T1000 (cell line): Measurements from ENCODE around the gene GNG13.
A peak's percentile ranks its signal among the peaks of the same experiment; 100 is the strongest.
"Not testable (repeated sequence)": the region's sequence is repeated elsewhere in the genome, so short reads cannot be mapped to it uniquely, and the experiment has no call there.

ENCODE experiments used
- DNase-seq: peaks from one replicate; lab custom pipeline; 2025; ENCODE audit warnings: mixed read lengths; lab: John Stamatoyannopoulos, UW

Gene GNG13

GRCh38 chr16:760545-761343 lies 39.8 kb downstream of the GNG13 start, which contains the start of gene MSLN:
MSLN (plus strand) TSS chr16:760734; CDS start chr16:762681, 1,947 bp downstream.
- peak; percentile 51 for DNase-seq

DNA sequence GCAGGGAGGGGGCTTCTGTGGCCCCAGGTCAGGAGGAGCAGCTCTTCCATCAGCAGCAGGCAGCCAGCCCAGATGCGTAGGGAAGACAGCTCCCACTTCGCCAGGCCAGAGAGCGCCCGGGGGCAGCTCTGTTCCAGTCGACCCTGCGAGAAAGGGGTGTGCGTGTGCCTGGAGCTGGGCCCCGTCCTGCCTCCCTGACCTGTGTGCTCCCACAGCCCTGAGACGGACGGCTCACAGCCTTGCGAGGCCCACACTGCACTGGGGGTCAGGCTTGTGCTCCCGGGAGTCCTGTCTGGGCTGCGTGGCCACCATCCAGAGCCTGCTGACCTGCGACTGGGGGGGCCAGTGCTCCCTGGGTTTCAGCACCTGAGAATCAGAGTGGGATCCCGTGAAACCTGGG lies 40.5 kb downstream of the GNG13 start:
- no peak for DNase-seq

GRCh38 chr16:759110-759910 lies 41.2 kb downstream of the GNG13 start:
- DNase-seq = no peak

DNA sequence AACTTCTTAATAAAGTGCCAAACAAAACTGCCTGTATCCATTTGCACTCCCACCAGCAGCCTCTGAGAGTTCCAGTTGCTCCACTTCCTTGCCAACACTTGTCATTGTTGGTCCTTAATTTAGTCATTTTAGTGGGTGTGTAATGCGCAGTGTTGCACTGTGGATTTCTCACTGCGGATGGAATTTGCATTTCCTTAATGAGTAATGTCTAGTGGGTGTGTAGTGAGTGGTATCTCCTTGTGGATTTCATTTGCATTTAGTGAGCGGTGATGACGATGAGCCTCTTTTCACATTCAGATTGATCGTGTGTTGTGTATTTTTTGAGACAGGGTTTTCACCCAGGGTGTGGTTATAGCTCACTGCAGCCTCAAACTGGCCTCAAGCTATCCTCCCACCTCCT lies 44.1 kb downstream of the GNG13 start:
- no peak for DNase-seq

GRCh38 chr16:754656-755055 lies 45.9 kb downstream of the GNG13 start:
- no peak for DNase-seq

DNA sequence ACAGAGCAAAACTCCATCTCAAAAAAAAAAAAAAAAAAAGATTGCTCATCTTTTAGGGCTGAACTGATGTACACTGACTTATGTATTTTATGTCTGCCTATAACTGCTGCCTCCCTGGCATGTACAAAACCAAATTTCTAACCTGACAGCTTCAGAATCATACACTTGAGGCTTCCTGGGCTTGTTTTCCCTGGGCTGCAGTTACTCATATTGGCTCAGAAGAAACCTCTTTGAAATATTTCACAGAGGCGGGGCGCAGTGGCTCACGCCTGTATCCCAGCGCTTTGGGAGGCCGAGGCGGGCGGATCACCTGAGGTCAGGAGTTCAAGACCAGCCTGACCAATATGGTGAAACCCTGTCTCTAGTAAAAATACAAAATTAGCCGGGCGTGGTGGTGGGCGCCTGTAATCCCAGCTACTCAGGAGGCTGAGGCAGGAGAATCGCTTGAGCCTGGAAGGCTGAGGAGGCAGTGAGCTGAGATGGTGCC lies 46.4 kb downstream of the GNG13 start:
- not testable (repeated sequence) for DNase-seq

DNA sequence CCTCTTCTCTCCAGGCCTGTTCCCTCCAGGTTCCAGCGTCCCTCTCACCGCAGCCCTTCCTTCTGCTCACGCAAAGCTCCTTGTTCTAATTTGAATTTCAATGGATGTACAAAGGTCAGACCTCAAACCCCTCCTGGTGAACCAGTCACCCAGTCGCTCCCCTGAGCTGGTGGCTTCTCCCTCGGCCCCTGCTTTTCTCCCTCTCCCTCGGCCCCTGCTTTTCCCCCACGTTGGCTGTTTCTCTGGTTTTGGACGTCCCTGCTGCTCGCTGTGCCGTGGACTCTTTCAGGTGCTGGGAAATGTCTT lies 48.6 kb downstream of the GNG13 start:
- no peak for DNase-seq

DNA sequence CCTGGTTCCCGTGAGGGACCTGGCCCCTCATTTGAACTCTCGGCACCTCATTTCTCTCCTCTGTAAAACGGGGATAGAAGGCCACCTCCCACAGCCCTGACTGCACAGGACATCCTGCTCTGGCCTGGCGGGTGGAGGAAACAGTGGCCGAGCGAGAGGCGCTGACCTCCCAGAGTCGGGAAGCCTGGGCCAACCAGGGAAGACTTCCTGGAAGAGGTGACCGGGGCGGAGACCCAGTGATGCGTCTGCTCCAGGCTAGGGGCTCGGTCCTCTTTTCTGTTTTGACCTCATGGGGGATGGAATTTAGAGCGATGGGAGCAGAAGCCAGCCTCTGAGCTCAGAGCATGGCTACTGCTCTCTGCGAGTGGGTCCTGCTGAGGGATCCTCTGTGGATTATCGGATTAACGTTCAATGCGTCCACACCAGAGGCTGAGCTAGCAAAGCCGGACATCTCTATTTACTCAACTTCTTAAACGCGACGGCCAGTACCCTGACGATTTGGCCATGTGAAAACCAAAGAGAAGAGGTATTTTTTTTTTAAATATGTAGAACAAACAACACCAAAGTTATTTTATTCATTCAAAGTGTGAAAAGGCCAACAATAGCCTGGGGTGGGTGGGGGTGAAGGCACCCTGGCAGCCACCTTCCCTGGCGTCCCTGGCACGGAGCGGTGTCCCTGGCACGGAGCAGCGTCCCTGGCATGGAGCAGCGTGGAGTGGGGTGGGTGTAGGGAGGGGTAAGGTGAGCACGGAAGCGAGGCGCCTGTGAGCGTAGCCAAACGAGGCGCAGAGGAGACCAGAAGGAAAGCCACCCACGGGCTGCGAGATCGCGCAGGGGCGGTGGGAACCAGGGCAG lies 49.2 kb downstream of the GNG13 start:
- no peak for DNase-seq

DNA sequence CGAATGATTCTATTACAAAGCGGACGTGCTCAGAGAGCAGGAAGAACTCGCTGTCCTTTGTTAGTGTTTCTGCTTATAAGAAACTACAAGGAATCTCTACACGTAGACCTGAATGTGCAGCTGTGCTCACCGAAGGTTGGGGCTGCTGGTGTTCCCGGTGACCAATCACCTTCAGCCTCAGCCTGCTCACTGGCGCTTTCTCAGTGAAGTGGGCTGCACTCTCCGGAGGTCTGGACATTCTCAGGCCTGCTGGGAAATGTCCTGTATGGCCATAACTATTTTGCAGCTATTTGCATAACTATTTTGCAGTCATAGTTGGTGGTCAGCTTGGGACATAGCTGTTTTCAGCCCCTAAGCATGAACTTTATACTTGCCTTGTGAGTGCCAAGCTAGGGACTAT lies 50.0 kb downstream of the GNG13 start:
- no peak for DNase-seq

GRCh38 chr16:749010-749409 lies 51.5 kb downstream of the GNG13 start:
- DNase-seq = no peak
